HepG2 (cell line): ENCODE data around the gene DHX29. TPM values are rescaled to one million over a fixed set of nuclear protein-coding genes. Genes with fewer than 3 reads are reported as not detected.

Experiments used
- GATAD1 ChIP-seq: IDR thresholded peaks from 2 replicates; pipeline ENCODE4 v1.6.1; 2016; ENCODE audit warnings: missing genetic modification reagents, missing compliant biosample characterization
- GMEB2 ChIP-seq: IDR thresholded peaks from 2 replicates; pipeline ENCODE4 v1.6.1; 2016; ENCODE audit warnings: missing biosample characterization, missing genetic modification reagents, low read depth
- HMG20B ChIP-seq: conservative IDR thresholded peaks from 2 replicates; pipeline ENCODE4 v1.6.1; 2016; ENCODE audit warnings: missing genetic modification reagents, missing compliant biosample characterization
- HOXA9 ChIP-seq: sonication (generic); formaldehyde crosslinking; IDR thresholded peaks from 2 replicates; pipeline ENCODE4 v1.8.1; 2022; ENCODE audit warnings: missing genetic modification reagents, mild to moderate bottlenecking, moderate library complexity, borderline replicate concordance
- IKZF1 ChIP-seq: fragments of 450-650 bp; IDR thresholded peaks from 2 replicates; pipeline ENCODE4 v1.7.1; 2016
- IKZF5 ChIP-seq: IDR thresholded peaks from 2 replicates; pipeline ENCODE4 v1.6.1; 2018; ENCODE audit warnings: missing genetic modification reagents, mild to moderate bottlenecking, missing compliant biosample characterization
- SIN3A ChIP-seq: IDR thresholded peaks from 2 replicates; pipeline ENCODE4 v1.6.1; 2011; ENCODE audit warnings: low read depth, mild to moderate bottlenecking, control low read depth, low read length, borderline replicate concordance
- SKI ChIP-seq: fragments of 450-650 bp; IDR thresholded peaks from one replicate; pipeline ENCODE4 v1.6.1; 2018; ENCODE audit warnings: mild to moderate bottlenecking; ENCODE audit not compliant: partially characterized antibody
- SMYD3 ChIP-seq: sonication (generic); formaldehyde crosslinking; IDR thresholded peaks from 2 replicates; pipeline ENCODE4 v1.8.1; 2023; ENCODE audit warnings: mild to moderate bottlenecking, missing genetic modification reagents
- U2AF2 ChIP-seq: fragments of 200-400 bp; formaldehyde crosslinking; IDR thresholded peaks from 2 replicates; pipeline ENCODE4 v1.6.1; 2017; ENCODE audit warnings: low read depth, mild to moderate bottlenecking, low read length
- ZBTB43 ChIP-seq: sonication (generic); formaldehyde crosslinking; conservative IDR thresholded peaks from 2 replicates; pipeline ENCODE4 v1.4.0; 2020; ENCODE audit warnings: missing genetic modification reagents
- ZNF12 ChIP-seq: sonication (generic); formaldehyde crosslinking; IDR thresholded peaks from 2 replicates; pipeline ENCODE4 v1.5.0; 2020; ENCODE audit warnings: missing genetic modification reagents
- ZNF451 ChIP-seq: sonication (generic); formaldehyde crosslinking; IDR thresholded peaks from 2 replicates; pipeline ENCODE4 v1.5.0; 2020; ENCODE audit warnings: mild to moderate bottlenecking, missing genetic modification reagents
- ZNF574 ChIP-seq: sonication (generic); formaldehyde crosslinking; IDR thresholded peaks from 2 replicates; pipeline ENCODE4 v1.4.0; 2020; ENCODE audit warnings: missing genetic modification reagents
- ZNF639 ChIP-seq: conservative IDR thresholded peaks from 2 replicates; pipeline ENCODE4 v1.6.1; 2018; ENCODE audit warnings: missing genetic modification reagents
- polyA plus RNA-seq, 8 experiments: library from polyadenylated mRNA; depleted of rRNA in 3 of 8; stranded (reverse) in 7 of 8; unstranded in 1 of 8; fragments of >200 nt; fragmentation: Illumina TruSeq in 4 of 8; extraction: Trizol in 4 of 8; gene quantifications; 2 replicates each; pipeline versions ENCODE4 v1.2.1 to v1.2.3, GENCODE V29; 2011 to 2016; ENCODE audit warnings: low read depth in 4 of 8, missing spikeins in 1 of 8, mixed read lengths in 1 of 8; ENCODE audit not compliant: insufficient read depth in 1 of 8
- total RNA-seq, 5 experiments: library from RNA; depleted of rRNA; stranded (reverse); fragments of >200 nt; fragmentation: Illumina TruSeq; extraction: Trizol; gene quantifications; 2 replicates each; pipeline ENCODE4 v1.2.3, GENCODE V29; 2016; ENCODE audit warnings: low read depth in 1 of 5

Gene DHX29
- total and polyA plus RNA-seq, 2 of the 13 experiments (the other 11 are each of a cell fraction or from before 2014, with no cell fraction given), result 1.9 to 22.0 TPM

GRCh38 chr5:55306641-55307382, 682 bp downstream of the DHX29 start (continued):
- TF ChIP-seq ZNF12 (CRISPR knock-in tag) (no peak), SIN3A (peak; percentile 50; the same call in 1 of the 2 replicates), IKZF1 (no peak), GMEB2 (CRISPR knock-in tag) (no peak), SKI (no peak), ZBTB43 (CRISPR knock-in tag) (no peak), ZNF639 (CRISPR knock-in tag) (no peak), U2AF2 (0 out of 2 replicates have a peak, but pooled peaks have one; percentile 8), SMYD3 (CRISPR knock-in tag) (no peak), IKZF5 (CRISPR knock-in tag) (no peak), HOXA9 (no peak), ZNF574 (CRISPR knock-in tag) (no peak), GATAD1 (CRISPR knock-in tag) (no peak), ZNF451 (CRISPR knock-in tag) (no peak), HMG20B (CRISPR knock-in tag) (no peak)
